SH-SY5Y (cell line): ENCODE data around the gene MYL11.

Source experiments
- GATA2 ChIP-seq: IDR thresholded peaks from 2 replicates; pipeline ENCODE4 v1.6.1; 2011; ENCODE audit warnings: mild to moderate bottlenecking, low read depth, low read length
- GATA3 ChIP-seq: IDR thresholded peaks from 2 replicates; pipeline ENCODE4 v1.6.1; 2011; ENCODE audit warnings: low read depth, mild to moderate bottlenecking, low read length, moderate library complexity

GRCh38 chr16:30380072-30380802, 5.6 kb downstream of the MYL11 start:
- TF ChIP-seq GATA2 (no peak), GATA3 (no peak)
